ENCODE results near the gene DNMBP.

Gene DNMBP

DNA sequence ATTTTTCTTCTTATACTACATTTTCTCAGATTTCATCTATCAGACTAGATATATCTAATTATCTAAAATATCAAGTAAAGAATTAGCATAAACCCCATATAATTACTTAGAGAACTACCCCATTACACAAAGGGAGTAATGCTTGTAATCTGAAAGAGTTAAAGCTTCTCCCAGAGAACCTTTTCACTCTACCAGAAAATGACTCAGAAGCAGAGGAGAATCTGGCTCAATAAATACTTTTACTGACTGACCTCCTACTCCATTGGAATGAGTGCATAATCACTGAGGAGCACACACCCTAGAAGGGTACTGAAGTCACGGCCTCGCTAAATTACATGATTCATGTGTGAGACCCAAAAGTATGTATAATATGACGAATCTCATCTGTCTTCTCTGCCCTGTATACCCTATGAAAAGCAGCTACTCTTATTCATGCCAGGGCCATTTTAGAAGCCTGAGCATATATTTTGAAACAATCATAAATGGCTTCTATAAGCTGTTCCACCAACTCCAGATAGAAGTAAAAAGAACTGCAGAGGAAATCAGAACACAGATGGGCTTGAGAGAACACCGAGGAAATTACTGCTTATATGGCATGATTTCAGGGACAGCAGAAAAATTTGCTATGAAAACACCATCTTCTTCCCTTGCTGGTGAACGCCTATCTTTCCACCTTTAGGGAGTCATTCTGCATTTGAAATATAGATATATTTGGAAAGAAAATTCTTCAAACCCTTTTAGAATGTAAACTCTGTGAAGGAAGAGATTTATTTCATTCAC lies 32.7 kb downstream of the DNMBP start:
- H4K20me1 ChIP-seq (ENCODE audit: insufficient read depth): no peaks in the 10 kb centered on the region
- H3K27ac ChIP-seq: no peak overlapping the region
- no peaks in the 10 kb centered on the region for H3K36me3 ChIP-seq (ENCODE audit: insufficient read depth)
- TF ChIP-seq, protein P1, sequence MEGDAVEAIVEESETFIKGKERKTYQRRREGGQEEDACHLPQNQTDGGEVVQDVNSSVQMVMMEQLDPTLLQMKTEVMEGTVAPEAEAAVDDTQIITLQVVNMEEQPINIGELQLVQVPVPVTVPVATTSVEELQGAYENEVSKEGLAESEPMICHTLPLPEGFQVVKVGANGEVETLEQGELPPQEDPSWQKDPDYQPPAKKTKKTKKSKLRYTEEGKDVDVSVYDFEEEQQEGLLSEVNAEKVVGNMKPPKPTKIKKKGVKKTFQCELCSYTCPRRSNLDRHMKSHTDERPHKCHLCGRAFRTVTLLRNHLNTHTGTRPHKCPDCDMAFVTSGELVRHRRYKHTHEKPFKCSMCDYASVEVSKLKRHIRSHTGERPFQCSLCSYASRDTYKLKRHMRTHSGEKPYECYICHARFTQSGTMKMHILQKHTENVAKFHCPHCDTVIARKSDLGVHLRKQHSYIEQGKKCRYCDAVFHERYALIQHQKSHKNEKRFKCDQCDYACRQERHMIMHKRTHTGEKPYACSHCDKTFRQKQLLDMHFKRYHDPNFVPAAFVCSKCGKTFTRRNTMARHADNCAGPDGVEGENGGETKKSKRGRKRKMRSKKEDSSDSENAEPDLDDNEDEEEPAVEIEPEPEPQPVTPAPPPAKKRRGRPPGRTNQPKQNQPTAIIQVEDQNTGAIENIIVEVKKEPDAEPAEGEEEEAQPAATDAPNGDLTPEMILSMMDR (conservative IDR thresholded peaks at IDR 0.05; ENCODE audit: low read depth, low read length): no peak
- H2AFZ ChIP-seq (ENCODE audit: low read depth): no peak overlapping the region
- no peak overlapping the region for H3K4me3 ChIP-seq (IDR thresholded peaks at IDR 0.05; ENCODE audit: insufficient read depth, low read depth, low read length)
- 0 out of 2 replicates have a peak overlapping the region, but pooled peaks have one; percentile 40 for H3K4me2 ChIP-seq
- peaks cover 11% of the 10 kb centered on the region for H3K4me1 ChIP-seq (ENCODE audit: low read depth, poor library complexity, severe bottlenecking)
- no peaks in the 10 kb centered on the region for H3K79me2 ChIP-seq (ENCODE audit: insufficient read depth, low read depth)
- H3K9ac ChIP-seq: no peak overlapping the region
- no peaks in the 10 kb centered on the region for H3K27me3 ChIP-seq (ENCODE audit: insufficient read depth, low read depth)

DNA sequence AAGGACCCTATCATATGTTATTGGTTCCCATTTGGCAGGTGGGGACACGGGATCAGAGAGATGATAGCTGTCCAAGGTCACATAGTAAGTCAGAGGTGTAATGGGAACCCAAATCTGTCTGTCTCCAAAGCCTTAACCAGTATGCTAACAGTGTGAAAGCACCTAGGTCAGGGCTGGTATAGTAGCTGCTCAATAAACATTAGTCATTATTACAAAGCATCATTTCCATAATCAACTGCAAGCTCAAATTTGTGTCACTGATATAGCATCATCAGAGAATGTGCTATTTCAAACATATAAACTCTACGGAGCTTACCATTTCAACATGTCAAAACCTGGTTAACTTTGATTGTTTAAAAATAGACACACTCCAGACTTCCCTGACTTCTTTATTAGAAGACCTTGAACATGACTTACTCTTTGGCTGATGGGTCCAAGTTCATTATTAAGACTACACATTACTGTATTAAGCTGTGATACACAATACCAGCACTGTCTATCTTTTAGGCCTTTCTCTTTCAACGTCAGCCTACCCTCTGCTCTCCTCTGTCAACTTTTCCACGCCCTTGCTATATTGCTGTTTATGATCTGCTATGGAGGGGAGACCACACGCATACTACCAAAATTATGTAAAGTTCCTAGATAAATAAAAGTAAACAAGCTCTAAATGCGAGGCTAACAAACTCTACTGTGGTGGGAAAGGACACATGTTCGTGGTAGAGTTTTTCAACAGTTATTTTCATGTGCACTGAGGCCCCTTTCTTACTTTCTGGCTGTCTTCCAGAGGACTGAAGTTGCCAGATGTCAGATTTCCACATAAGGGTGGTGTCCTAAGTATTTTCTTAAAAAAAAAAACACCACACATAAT lies 33.6 kb downstream of the DNMBP start:
- TF ChIP-seq, protein P1 (conservative IDR thresholded peaks at IDR 0.05; ENCODE audit: low read depth, low read length): no peak
- Histone ChIP-seq H3K9ac (no peak overlapping the region), H3K27me3 (ENCODE audit: insufficient read depth, low read depth) (no peaks in the 10 kb centered on the region), H3K4me2 (peak overlapping the region; percentile 40), H3K27ac (no peak overlapping the region), H3K36me3 (ENCODE audit: insufficient read depth) (no peaks in the 10 kb centered on the region), H3K4me1 (ENCODE audit: low read depth, poor library complexity, severe bottlenecking) (peaks cover 11% of the 10 kb centered on the region), H3K4me3 (IDR thresholded peaks at IDR 0.05; ENCODE audit: insufficient read depth, low read depth, low read length) (no peak overlapping the region), H2AFZ (ENCODE audit: low read depth) (no peak overlapping the region), H4K20me1 (ENCODE audit: insufficient read depth) (no peaks in the 10 kb centered on the region), H3K79me2 (ENCODE audit: insufficient read depth, low read depth) (no peaks in the 10 kb centered on the region)

DNA sequence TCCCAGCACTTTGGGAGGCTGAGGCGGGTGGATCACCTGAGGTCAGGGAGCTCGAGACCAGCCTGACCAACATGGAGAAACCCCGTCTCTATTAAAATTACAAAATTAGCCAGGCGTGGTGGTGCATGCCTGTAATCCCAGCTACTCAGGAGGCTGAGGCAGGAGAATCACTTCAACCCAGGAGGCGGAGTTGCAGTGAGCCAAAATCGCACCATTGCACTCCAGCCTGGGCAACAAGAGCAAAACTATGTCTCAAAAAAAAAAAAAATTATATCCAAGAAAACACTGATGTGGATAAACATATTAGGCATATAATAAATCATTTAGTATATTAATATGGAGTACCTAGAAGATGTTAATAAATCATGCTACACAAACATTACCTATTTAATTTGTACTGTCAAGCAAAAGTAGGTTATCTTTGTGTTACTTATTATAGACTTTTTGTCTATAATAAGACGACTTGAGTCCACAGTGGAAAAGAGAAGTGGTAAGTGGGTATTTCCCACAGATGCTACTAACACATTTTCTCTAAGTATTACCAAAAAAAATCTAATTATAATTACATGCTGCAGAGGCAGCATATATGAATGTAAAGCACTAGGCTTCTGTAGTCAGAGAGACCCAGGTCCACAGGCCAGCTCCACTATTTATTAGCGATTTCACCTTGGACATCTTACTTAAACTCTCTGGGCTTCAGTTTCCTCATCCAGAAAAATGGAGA lies 34.5 kb downstream of the DNMBP start:
- Histone ChIP-seq H3K27me3 (ENCODE audit: insufficient read depth, low read depth) (no peaks in the 10 kb centered on the region), H3K4me3 (IDR thresholded peaks at IDR 0.05; ENCODE audit: insufficient read depth, low read depth, low read length) (no peak overlapping the region), H3K79me2 (ENCODE audit: insufficient read depth, low read depth) (no peaks in the 10 kb centered on the region), H2AFZ (ENCODE audit: low read depth) (no peak overlapping the region), H4K20me1 (ENCODE audit: insufficient read depth) (no peaks in the 10 kb centered on the region), H3K36me3 (ENCODE audit: insufficient read depth) (no peaks in the 10 kb centered on the region), H3K9ac (no peak overlapping the region), H3K4me2 (no peak overlapping the region), H3K4me1 (ENCODE audit: low read depth, poor library complexity, severe bottlenecking) (peaks cover 11% of the 10 kb centered on the region), H3K27ac (no peak overlapping the region)
- TF ChIP-seq, protein P1 (conservative IDR thresholded peaks at IDR 0.05; ENCODE audit: low read depth, low read length): no peak

DNA sequence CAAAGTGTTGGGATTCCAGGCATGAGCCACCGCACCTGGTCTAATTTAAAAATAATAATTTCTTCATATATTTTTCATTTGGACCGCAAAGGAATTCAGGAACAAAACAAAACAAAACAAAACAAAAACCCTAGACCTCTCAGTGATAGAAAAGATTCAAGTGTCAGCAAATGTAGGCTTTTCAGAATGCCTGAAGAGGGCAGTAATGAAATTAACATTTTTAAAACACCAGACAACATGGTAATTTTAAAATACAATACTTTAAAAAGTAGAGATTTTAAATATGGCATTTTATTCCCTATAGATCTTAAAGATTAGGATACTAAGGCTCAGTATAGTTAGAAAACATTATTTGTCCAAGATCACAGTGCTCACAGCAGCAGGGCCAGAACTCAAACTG lies 36.6 kb downstream of the DNMBP start:
- no peak overlapping the region for H3K27ac ChIP-seq
- H3K79me2 ChIP-seq (ENCODE audit: insufficient read depth, low read depth): no peaks in the 10 kb centered on the region

More for the DNA sequence above, 36.6 kb downstream of the DNMBP start:
- TF ChIP-seq, protein P1 (conservative IDR thresholded peaks at IDR 0.05; ENCODE audit: low read depth, low read length): 0 out of 2 replicates have a peak, but pooled peaks have one; percentile 25
- H2AFZ ChIP-seq (ENCODE audit: low read depth): no peak overlapping the region
- no peaks in the 10 kb centered on the region for H4K20me1 ChIP-seq (ENCODE audit: insufficient read depth)
- no peaks in the 10 kb centered on the region for H3K27me3 ChIP-seq (ENCODE audit: insufficient read depth, low read depth)
- no peak overlapping the region for H3K4me3 ChIP-seq (IDR thresholded peaks at IDR 0.05; ENCODE audit: insufficient read depth, low read depth, low read length)
- no peak overlapping the region for H3K9ac ChIP-seq
- no peaks in the 10 kb centered on the region for H3K36me3 ChIP-seq (ENCODE audit: insufficient read depth)
- H3K4me2 ChIP-seq: no peak overlapping the region
- peaks cover 11% of the 10 kb centered on the region for H3K4me1 ChIP-seq (ENCODE audit: low read depth, poor library complexity, severe bottlenecking)
